ENCODE data around the gene PLA2G4E. TPM values are rescaled to one million over a fixed set of nuclear protein-coding genes. Genes with fewer than 3 reads are reported as not detected.

The PLA2G4E gene
- polyA plus RNA-seq, 1 donor (not counting 4 experiments of a cell fraction or from before 2014, with no cell fraction given): 3.5 TPM

DNA sequence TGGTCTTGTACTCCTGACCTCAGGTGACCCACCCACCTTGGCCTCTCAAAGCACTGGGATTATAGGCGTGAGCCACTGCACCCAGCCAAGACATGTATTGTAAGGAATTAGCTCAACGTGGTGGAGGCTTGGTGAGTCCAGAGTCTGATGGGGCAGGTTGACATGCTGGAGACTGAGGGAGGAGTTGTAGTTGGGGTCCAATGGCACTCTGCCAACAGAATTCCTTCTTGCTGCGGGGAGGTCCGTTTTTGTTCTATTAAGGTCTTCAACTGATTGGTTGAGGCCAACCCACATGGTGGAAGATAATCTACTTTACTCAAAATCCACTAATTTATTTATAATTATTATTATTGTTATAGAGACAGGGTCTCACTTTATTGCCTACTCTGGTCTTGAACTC, 43.4 kb upstream of the PLA2G4E start:
- H3K9me1 ChIP-seq (ENCODE audit: control insufficient read depth, extremely low read depth, insufficient read depth, low read length): no peaks in the 10 kb centered on the region
- no peaks in the 10 kb centered on the region for H3K9me3 ChIP-seq (ENCODE audit: control insufficient read depth, low read depth, low read length)
- no peaks in the 10 kb centered on the region for H3K36me3 ChIP-seq (ENCODE audit: control insufficient read depth in 2 of 2, extremely low read depth in 1 of 2, insufficient read depth in 2 of 2, low read length in 2 of 2)
- H3K27me3 ChIP-seq (ENCODE audit: control insufficient read depth, extremely low read depth, insufficient read depth, low read length): no peaks in the 10 kb centered on the region
- no peak overlapping the region for H3K4me3 ChIP-seq (ENCODE audit: control insufficient read depth in 2 of 3, extremely low read depth in 1 of 3, insufficient read depth in 2 of 3, low read depth in 1 of 3, low read length in 3 of 3)
- no peak overlapping the region for H3K9ac ChIP-seq (ENCODE audit: control insufficient read depth, extremely low read depth, insufficient read depth, low read length)
- no peak overlapping the region for H3K27ac ChIP-seq (ENCODE audit: control insufficient read depth, insufficient read depth, low read length)
- no peak overlapping the region for H2AFZ ChIP-seq (ENCODE audit: control insufficient read depth, low read length)
- no peaks in the 10 kb centered on the region for H3K4me1 ChIP-seq (ENCODE audit: control insufficient read depth, extremely low read depth, insufficient read depth, low read length)
- no peak overlapping the region for H3K4me2 ChIP-seq (ENCODE audit: control insufficient read depth, extremely low read depth, insufficient read depth, low read depth, low read length)
- H4K20me1 ChIP-seq (ENCODE audit: control insufficient read depth, extremely low read depth, insufficient read depth, low read length): no peaks in the 10 kb centered on the region
- FAIRE-seq (no peak), DNase-seq (ENCODE audit: low read depth, low spot score) (no peak)
- TF ChIP-seq, protein P1, sequence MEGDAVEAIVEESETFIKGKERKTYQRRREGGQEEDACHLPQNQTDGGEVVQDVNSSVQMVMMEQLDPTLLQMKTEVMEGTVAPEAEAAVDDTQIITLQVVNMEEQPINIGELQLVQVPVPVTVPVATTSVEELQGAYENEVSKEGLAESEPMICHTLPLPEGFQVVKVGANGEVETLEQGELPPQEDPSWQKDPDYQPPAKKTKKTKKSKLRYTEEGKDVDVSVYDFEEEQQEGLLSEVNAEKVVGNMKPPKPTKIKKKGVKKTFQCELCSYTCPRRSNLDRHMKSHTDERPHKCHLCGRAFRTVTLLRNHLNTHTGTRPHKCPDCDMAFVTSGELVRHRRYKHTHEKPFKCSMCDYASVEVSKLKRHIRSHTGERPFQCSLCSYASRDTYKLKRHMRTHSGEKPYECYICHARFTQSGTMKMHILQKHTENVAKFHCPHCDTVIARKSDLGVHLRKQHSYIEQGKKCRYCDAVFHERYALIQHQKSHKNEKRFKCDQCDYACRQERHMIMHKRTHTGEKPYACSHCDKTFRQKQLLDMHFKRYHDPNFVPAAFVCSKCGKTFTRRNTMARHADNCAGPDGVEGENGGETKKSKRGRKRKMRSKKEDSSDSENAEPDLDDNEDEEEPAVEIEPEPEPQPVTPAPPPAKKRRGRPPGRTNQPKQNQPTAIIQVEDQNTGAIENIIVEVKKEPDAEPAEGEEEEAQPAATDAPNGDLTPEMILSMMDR (optimal IDR thresholded peaks at IDR 0.05 in 1 of 3, IDR thresholded peaks at IDR 0.05 in 1 of 3, conservative IDR thresholded peaks at IDR 0.05 in 1 of 3; ENCODE audit: extremely low read depth in 1 of 3, insufficient read depth in 2 of 3, low read length in 3 of 3): no peak
- TF ChIP-seq EZH2 (IDR thresholded peaks at IDR 0.05; ENCODE audit: low read length): no peak
- dilution Hi-C loops (cut with MboI; ENCODE audit: extremely low pct_ligation_motif_present, low sequenced_read_pairs): no loop called here
- no peaks in the 10 kb centered on the region for H3K79me2 ChIP-seq (ENCODE audit: control insufficient read depth, insufficient read depth, low read length)

DNA sequence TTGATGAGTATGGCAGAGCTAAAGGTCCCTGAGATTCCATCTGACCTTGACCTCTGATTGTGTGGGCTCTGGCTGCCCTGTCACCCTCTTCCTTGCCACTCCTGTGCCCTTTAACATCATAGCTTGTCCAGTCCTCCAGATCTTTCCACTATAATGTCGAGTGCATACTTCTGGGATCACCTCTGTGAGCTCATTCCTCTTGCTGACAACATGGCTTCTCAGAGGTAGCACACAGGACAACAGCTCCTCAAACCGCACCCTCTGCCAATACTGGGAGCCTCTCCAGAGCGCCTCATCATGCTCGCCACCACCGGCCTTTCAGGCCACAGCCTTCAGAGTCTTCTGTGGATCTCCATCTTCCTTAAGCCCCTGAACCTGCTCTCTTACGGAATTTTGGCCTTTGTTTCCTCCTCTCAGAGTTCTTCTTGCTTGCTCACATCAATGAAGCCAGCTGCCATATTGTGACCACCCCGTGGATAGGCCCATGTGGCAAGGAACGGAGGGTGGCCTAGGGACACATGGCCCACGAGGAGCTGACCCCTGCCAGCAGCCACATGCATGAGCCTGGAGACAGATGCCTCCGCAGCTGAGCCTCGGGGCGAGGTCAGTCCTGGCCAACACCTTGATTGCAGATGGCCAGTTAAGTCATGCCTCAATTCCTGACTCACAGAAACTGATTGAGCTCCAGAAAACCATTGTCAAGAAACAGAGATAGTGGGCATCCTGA, 42.4 kb upstream of the PLA2G4E start:
- TF ChIP-seq, protein P1 (optimal IDR thresholded peaks at IDR 0.05 in 1 of 3, IDR thresholded peaks at IDR 0.05 in 1 of 3, conservative IDR thresholded peaks at IDR 0.05 in 1 of 3; ENCODE audit: extremely low read depth in 1 of 3, insufficient read depth in 2 of 3, low read length in 3 of 3): no peak
- TF ChIP-seq EZH2 (IDR thresholded peaks at IDR 0.05; ENCODE audit: low read length): no peak
- H3K27me3 ChIP-seq (ENCODE audit: control insufficient read depth, extremely low read depth, insufficient read depth, low read length): no peaks in the 10 kb centered on the region
- no peaks in the 10 kb centered on the region for H3K9me1 ChIP-seq (ENCODE audit: control insufficient read depth, extremely low read depth, insufficient read depth, low read length)
- no peak overlapping the region for H3K27ac ChIP-seq (ENCODE audit: control insufficient read depth, insufficient read depth, low read length)
- no peaks in the 10 kb centered on the region for H3K9me3 ChIP-seq (ENCODE audit: control insufficient read depth, low read depth, low read length)
- FAIRE-seq (no peak), DNase-seq (ENCODE audit: low read depth, low spot score) (no peak)
- no peak overlapping the region for H2AFZ ChIP-seq (ENCODE audit: control insufficient read depth, low read length)
- H3K9ac ChIP-seq (ENCODE audit: control insufficient read depth, extremely low read depth, insufficient read depth, low read length): no peak overlapping the region
- H3K4me3 ChIP-seq (ENCODE audit: control insufficient read depth in 2 of 3, extremely low read depth in 1 of 3, insufficient read depth in 2 of 3, low read depth in 1 of 3, low read length in 3 of 3): no peak overlapping the region
- no peaks in the 10 kb centered on the region for H3K4me1 ChIP-seq (ENCODE audit: control insufficient read depth, extremely low read depth, insufficient read depth, low read length)
- H3K36me3 ChIP-seq (ENCODE audit: control insufficient read depth in 2 of 2, extremely low read depth in 1 of 2, insufficient read depth in 2 of 2, low read length in 2 of 2): no peaks in the 10 kb centered on the region
- dilution Hi-C loops (cut with MboI; ENCODE audit: extremely low pct_ligation_motif_present, low sequenced_read_pairs): no loop called here
- no peaks in the 10 kb centered on the region for H4K20me1 ChIP-seq (ENCODE audit: control insufficient read depth, extremely low read depth, insufficient read depth, low read length)
- H3K79me2 ChIP-seq (ENCODE audit: control insufficient read depth, insufficient read depth, low read length): no peaks in the 10 kb centered on the region
- H3K4me2 ChIP-seq (ENCODE audit: control insufficient read depth, extremely low read depth, insufficient read depth, low read depth, low read length): no peak overlapping the region

Measured in keratinocyte (primary cell).